ENCODE measurements around the gene JPH2. TPM values are rescaled to one million over a fixed set of nuclear protein-coding genes. Genes with fewer than 3 reads are reported as not detected.
A peak's percentile ranks its signal among the peaks of the same experiment; 100 is the strongest.

The JPH2 gene
- total RNA-seq, 2 donors from 2014 or later = 169 to 179 TPM

DNA sequence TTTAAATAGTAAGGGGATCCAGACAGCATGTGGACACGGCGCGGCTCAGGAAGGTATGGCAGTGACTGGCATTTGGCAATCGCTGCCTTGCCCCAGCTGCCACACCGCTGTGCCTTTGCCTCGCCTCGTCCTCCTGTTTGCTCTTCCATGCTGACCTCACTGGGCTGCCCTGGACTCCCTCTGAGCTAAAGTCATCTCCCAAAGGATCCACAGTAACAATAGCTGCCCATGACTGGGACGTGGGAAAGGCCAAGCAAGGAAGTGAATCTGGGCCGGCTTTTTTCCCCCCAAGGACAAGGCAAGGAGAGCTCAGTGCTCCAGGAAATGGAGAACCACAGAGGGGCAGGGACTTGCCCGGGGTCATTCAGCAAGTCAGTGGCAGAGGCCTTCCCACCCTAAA lies 48.1 kb downstream of the JPH2 start:
- no peak for DNase-seq (ENCODE audit: low spot score)
- ATAC-seq (ENCODE audit: insufficient number of reproducible peaks, low FRiP score, low read depth) = no peak
- TF ChIP-seq, protein P1, sequence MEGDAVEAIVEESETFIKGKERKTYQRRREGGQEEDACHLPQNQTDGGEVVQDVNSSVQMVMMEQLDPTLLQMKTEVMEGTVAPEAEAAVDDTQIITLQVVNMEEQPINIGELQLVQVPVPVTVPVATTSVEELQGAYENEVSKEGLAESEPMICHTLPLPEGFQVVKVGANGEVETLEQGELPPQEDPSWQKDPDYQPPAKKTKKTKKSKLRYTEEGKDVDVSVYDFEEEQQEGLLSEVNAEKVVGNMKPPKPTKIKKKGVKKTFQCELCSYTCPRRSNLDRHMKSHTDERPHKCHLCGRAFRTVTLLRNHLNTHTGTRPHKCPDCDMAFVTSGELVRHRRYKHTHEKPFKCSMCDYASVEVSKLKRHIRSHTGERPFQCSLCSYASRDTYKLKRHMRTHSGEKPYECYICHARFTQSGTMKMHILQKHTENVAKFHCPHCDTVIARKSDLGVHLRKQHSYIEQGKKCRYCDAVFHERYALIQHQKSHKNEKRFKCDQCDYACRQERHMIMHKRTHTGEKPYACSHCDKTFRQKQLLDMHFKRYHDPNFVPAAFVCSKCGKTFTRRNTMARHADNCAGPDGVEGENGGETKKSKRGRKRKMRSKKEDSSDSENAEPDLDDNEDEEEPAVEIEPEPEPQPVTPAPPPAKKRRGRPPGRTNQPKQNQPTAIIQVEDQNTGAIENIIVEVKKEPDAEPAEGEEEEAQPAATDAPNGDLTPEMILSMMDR (IDR thresholded peaks at IDR 0.05) = no peak
- H3K27me3 ChIP-seq (replicated peaks; ENCODE audit: insufficient read depth) = no peaks in the 10 kb centered on the region
- no peaks in the 10 kb centered on the region for H3K9me3 ChIP-seq
- H3K4me1 ChIP-seq (ENCODE audit: control insufficient read depth in 1 of 2, low read depth in 2 of 2) = peaks cover 50 to 85% of the 10 kb centered on the region in 2 donors
- no peak overlapping the region for H3K4me3 ChIP-seq
- peaks cover 9% of the 10 kb centered on the region for H3K36me3 ChIP-seq
- peak overlapping the region; percentile 94 to 97 for H3K27ac ChIP-seq

DNA sequence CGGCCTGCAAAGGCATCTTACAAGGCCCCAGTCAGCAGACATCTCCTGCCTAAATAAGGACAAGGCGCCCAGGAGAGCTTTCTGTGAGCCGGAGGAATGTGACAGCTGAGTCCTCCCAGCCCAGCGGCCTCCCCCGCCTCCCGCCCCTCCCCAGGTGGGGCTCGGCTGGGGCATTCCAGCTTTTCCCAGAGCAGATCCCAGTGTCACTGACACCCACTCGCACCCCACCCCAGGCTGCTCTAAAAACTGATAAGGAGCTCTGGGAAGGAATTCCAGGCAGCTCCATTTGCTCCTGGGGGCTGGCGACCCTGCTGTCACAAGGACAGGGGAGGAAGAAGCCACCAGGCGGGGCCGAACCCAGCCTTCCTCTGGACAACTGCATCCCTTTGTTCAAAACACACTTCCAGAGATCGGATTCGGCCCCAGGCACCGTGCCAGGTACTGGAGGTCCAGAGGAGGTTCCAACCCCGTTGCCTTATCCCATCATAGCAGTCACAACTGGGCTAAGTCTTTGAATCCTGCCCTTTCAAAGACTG lies 49.7 kb downstream of the JPH2 start:
- Histone ChIP-seq H3K9me3 (no peaks in the 10 kb centered on the region), H3K36me3 (peaks cover 4% of the 10 kb centered on the region), H3K4me3 (peak overlapping the region; percentile 39), H3K4me1 (ENCODE audit: control insufficient read depth in 1 of 2, low read depth in 2 of 2) (peaks cover 41 to 75% of the 10 kb centered on the region in 2 donors), H3K27ac (peak overlapping the region; percentile 94 to 97), H3K27me3 (replicated peaks; ENCODE audit: insufficient read depth) (no peaks in the 10 kb centered on the region)
- DNase-seq (ENCODE audit: low spot score) = no peak
- no peak for ATAC-seq (ENCODE audit: insufficient number of reproducible peaks, low FRiP score, low read depth)
- TF ChIP-seq, protein P1 (IDR thresholded peaks at IDR 0.05) = no peak

DNA sequence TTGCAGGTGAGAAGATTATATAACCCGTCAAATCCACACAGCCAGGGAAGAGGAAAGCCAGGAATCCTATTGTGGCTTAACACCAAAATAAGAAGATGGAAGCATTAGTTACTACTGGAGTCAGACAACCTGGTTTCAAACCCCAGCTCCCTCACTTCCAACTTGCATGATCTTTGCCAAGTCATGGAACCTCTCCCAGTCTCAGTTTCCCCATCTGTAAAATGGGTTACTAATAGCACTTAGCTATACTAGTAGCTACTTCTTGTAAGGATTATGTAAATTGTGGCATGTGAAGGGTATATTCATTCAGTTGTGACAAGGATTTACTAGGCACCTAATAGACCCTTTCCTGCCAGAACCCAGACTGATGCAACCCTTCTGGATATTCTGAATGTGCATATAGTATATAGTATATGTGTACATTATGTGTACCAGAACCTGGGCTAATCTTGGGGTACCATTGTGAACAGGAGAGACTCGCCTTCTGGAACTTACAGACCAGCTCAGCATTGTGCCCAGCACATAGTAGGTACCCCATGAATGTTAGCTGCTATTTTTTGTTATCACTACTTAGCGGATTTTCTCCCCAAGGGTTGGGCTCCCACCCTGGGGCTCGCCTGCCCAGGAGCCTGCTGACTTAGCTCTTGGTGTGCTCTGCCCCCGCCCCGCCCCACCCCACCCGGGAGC lies 50.3 kb downstream of the JPH2 start:
- DNase-seq (ENCODE audit: low spot score) (no peak), ATAC-seq (ENCODE audit: insufficient number of reproducible peaks, low FRiP score, low read depth) (peak; percentile 57)
- H3K27me3 ChIP-seq (replicated peaks; ENCODE audit: insufficient read depth) = no peaks in the 10 kb centered on the region
- TF ChIP-seq, protein P1 (IDR thresholded peaks at IDR 0.05) = no peak
- H3K36me3 ChIP-seq = peaks cover 4% of the 10 kb centered on the region
- no peak overlapping the region for H3K4me3 ChIP-seq
- H3K4me1 ChIP-seq (ENCODE audit: control insufficient read depth in 1 of 2, low read depth in 2 of 2) = peaks cover 39 to 69% of the 10 kb centered on the region in 2 donors
- H3K9me3 ChIP-seq = no peaks in the 10 kb centered on the region
- peak overlapping the region; percentile 94 to 97 for H3K27ac ChIP-seq

DNA sequence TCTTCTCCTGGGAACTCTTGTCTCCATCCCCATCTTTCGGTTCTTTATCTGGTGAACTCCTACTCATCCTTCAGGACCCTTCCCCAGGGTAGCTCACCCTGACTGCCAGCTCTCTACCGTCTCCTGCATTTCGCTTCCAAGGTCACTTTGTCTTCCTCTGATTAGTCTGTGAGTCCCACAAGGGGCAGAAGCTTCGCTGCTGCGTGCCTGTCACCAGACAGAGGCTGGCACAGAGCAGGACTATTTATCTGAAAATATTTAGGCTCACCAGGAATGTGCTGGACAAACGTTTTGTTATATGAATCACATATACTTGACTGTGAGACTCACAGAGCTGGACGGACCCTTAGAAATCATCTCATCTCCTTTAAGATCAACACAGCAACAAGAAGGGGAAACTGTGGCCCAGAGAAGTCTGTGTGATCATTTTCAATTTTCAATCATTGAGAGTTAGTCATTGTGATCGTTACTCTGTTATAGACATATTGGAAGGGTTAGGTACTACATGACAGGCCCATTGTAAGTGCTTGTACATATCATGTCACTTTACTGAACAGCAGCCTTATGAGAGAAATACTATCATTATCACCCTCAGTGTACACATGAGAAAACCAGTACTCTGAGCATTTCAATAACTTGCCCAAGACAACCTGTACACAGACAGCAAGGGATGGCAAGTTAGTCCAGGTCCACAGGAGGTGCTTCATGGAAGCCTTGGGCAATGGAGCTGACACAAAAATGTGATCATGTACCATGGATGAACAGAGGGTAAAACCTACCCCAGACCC lies 51.4 kb downstream of the JPH2 start:
- no peaks in the 10 kb centered on the region for H3K36me3 ChIP-seq
- TF ChIP-seq, protein P1 (IDR thresholded peaks at IDR 0.05) = no peak
- no peak overlapping the region for H3K4me3 ChIP-seq
- H3K27me3 ChIP-seq (replicated peaks; ENCODE audit: insufficient read depth) = no peaks in the 10 kb centered on the region
- ATAC-seq (ENCODE audit: insufficient number of reproducible peaks, low FRiP score, low read depth) = no peak
- peaks cover 32 to 62% of the 10 kb centered on the region in 2 donors for H3K4me1 ChIP-seq (ENCODE audit: control insufficient read depth in 1 of 2, low read depth in 2 of 2)
- H3K9me3 ChIP-seq = no peaks in the 10 kb centered on the region
- no peak for DNase-seq (ENCODE audit: low spot score)
- H3K27ac ChIP-seq = peak overlapping the region; percentile 94 to 97

DNA sequence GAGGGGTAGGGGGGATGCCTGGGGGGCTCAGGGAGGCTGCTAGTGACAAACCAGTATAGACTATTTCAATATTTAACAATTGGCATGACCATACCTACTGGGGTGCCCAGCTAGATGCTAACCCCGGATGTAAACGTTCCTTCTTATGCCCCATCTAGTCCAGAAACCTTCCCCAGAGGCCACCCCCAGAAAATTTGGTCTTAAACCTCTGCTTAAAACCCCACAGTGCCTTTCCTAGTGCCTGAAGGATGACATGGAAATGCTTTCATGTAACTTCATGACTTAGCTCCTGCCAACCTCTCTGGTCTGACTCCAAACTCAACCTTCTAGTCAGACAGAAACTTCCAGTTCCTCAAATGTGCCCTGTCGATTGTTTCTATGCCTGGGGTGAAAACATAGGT lies 52.0 kb downstream of the JPH2 start:
- Histone ChIP-seq H3K4me3 (no peak overlapping the region), H3K4me1 (ENCODE audit: control insufficient read depth in 1 of 2, low read depth in 2 of 2) (peaks cover 33 to 62% of the 10 kb centered on the region in 2 donors), H3K9me3 (no peaks in the 10 kb centered on the region), H3K27ac (peak overlapping the region; percentile 94 to 97), H3K27me3 (replicated peaks; ENCODE audit: insufficient read depth) (no peaks in the 10 kb centered on the region), H3K36me3 (no peaks in the 10 kb centered on the region)
- TF ChIP-seq, protein P1 (IDR thresholded peaks at IDR 0.05) = no peak
- no peak for ATAC-seq (ENCODE audit: insufficient number of reproducible peaks, low FRiP score, low read depth)
- DNase-seq (ENCODE audit: low spot score) = no peak

All from thoracic aorta (tissue), 2 donors.